NCI-H1930 (cell line): Measurements from ENCODE around the gene PDE6C.

ENCODE experiments used
- DNase-seq, 2 experiments: peaks; one replicate each; lab custom pipeline; 2025; lab: John Stamatoyannopoulos, UW

Gene PDE6C

DNA sequence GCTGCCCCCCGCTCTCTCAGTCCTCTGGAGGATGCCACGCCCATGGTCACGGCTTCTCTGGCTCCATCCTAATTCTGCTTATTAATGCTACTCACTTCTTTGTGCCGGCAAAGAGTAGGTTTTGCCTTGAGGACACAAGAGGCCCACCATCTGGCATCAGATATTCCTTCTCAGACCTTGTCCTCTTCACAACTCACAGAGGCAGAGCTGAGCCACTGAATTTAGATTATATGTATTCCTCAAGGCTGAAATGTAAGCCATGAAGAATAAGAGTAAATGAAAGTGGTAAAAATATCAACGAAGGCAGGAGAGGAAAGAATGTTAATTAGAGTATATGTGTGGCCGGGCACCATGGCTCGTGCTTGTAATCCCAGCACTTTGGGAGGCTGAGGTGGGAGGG, 17.8 kb upstream of the PDE6C start:
- no peak for DNase-seq

DNA sequence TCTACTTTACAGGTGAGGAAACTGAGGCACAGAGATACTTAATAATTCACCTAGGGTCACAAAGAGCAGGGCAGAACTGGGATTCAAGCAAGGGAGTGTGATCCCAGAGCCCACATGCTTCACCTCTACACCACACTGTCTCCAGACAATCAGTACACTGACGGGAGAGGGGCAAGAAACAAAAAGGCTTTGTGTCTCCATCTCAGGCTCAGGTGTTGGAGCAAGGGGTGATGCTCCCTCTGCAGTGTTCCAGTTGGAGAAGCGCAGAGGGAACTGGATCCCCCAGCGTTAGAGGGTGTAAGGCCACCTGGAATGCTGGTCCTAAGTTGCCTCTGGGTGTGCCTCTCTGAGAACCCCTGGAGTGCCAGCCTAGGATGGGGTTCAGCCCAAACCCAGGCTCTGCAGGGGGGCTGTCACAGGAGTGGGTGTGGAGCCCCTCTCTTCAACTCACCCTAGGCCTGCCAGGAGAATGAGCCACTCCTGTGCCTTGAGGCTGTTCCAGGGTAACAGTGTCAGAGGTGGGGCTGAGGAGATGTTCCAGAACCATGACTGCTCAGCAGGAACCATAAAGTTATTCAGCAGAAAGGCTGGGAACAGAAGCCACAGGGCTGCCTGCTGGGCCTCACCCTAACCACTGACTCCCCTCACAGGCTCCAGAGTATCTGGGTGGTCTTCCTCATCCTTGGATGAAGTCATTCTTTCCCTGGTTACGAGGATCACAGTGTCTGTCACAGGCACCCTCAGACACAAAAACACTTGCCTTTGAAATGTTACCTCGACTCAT, 16.8 kb upstream of the PDE6C start:
- no peak for DNase-seq

DNA sequence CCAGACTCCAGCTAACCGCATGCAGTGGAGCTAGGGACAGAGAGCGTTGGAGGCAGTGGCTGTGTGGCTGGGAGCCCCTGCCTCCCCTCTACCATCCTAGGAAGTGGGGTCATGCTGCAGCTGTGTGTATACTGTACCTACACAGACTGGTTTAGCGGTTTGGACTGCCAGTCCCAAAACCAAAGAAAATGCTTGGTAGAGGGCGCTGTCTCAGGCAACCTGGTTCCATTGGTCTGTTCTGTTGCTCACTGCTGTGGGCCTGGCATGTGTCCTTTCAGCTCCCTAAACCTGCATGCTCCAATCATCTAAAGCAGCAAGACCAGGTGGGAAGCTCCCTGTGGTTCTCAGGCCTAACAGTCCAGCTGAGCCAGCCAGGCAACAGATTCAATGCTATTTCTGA, 15.8 kb upstream of the PDE6C start:
- DNase-seq: no peak

DNA sequence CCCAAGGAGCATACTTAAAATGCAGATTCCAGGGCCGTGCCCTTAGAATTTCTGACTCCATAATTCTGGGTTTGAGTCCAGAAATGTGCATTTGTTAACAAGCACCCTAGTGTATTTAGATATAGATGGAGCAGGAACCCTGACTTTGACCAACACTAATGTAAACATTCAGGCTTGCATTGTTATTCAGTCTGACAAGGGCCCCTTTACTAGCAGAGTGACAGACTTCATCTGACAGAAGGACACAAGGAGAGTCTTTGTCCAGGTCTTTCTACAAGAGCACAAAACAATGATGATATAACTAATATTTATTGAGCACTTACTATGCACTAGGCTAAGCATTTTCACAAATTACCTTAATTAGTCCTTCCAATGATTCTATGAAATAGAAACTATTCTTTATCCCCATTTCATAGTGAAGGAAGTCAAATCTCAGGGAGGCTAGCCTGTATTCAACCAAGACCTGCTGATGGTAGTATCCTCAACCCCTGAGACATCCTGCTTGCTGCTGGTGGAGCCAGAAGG, 15.2 kb upstream of the PDE6C start:
- DNase-seq: no peak

DNA sequence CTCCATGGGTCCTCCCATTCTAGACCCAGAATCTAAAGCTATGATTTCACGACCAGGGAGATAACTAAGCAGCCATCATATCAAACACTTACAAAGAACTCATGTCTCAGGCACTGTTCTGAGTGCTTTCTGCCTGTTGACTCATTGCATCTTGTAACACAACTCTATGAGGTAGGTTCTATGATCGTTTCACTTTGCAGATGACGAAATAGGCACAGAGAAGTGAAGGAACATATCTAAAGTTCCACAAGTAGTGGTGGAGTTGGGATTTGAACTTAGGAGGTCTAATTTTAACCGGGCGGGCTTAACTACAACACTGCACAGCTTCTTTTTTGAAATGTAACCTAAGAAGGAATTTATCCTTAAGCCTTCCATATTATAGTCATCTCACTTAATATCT, 14.2 kb upstream of the PDE6C start:
- no peak for DNase-seq

DNA sequence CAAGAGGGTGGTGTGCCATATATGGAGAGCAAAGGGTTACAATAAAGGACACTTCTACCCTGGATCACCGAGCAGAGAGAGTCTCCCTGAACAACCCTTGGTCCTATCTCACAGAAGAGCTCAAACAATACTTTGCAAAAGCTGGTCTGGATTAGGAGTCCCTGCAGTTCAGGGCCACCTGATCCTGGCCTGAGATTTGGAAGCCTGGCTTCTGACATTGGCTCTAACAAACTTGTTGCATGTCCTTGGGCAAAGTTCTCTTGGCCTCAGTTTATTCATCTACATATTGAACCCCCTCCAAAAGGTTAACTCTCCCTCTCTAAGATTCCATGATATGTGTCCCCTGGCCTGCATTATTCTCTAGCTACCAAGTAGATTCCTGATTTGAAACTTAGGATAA, 13.0 kb upstream of the PDE6C start:
- DNase-seq: no peak

DNA sequence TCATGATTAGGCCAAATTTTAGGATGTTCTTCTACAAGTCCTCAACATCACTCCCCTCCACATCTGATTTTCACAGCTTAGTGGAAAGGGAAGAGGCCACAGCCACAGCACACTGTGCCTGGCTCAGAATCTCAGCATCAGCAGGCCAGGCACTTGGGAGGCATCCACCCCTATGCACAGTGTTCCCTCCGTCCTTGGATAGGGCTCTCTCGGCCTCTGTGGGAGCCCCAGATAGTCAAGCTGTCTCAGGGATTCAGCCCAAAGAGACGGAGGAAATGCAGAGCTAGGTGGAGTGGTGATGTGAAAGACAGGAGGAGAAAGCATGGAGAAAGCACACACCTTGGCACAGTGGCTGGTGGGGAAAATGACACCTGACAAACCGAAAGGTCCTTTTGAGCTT, 12.6 kb upstream of the PDE6C start:
- DNase-seq: no peak

DNA sequence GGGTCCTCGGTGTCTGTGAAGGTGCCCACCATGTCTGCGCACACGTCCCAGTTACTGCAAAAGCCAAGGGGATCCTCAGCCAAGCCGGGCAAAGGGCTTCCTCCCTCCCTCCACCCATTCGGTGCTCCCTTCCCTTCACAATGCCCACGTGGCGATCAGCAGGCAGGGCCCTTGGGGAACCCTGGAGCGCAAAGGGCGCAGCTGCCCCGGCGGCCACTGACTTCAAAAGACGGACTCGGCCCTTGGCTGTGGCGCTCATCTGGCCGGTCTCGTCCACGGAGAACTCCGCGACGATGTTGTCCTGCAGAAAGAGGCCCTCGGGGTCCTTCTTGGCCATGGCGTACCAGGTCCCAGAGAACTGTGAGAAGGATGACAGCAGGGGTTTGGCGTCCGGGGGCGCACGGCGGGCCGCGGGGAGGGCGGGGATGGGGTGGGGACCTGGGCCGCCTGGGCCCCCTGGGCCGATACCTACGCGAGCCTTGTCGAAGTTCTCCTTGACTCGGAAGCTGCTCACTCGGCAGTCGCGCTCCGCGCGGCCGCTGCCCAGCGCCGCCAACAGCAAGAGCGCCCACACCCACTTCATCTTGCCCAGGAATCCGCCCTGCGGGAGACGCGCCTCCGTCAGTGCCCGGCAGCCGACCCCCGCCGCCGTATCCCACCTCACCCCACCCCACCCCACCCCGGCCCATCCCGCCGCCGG, 11.7 kb upstream of the PDE6C start:
- DNase-seq: no peak

DNA sequence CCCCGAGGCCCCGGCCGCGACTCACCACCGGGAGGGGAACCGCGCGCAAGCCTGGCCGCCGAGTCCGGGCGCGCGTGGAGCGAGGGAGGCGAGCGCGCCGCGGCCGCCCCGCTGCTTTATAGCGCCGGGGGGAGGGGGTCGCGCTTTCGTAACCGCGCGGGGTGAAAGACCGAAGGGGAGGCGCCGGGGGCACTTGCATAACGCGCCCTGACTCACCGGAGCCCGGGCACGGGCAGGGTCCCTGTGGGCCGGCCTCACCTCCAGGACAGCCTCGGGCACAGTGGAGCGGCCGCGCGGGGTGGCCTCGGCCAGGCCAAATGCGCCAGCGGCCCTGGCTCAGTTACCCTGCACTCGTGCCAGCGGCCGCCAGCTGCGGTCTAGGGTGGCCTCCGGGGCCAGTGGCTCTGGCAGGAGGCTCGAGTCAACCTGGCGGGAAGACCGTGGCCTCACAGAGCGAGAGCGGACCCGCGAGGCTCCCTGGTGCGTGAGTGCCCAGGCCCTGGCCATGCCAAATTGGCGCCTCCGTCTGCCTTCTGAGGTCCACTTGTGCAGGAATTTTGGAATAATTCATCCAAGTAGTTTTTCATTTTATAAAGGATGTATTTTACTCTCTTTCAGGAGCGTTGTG, 11.1 kb upstream of the PDE6C start, which contains the start of gene RBP4:
Gene RBP4 (minus strand): TSS at position 90 of the 628 bp plus-strand sequence. CDS start 207 bp downstream, outside the sequence.
- DNase-seq: no peak

DNA sequence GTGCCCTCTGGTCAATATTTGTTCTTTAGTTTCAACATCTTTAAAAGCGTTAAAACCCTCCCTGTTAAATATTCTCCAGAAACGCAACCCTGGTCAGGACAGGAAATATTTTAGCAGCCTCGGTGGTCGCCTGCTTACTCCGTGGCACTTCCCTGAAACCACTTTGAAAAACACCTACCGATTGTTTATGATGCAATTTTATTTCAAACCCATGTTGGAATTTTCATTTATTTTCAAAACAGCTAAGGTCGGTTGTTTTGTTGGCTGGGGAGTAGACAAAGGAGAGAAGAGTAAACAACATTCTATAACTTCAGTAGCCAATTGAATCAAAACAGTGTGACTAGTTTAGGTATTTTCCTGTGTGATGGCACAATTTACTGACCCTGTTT, 10.6 kb upstream of the PDE6C start:
- DNase-seq: no peak

DNA sequence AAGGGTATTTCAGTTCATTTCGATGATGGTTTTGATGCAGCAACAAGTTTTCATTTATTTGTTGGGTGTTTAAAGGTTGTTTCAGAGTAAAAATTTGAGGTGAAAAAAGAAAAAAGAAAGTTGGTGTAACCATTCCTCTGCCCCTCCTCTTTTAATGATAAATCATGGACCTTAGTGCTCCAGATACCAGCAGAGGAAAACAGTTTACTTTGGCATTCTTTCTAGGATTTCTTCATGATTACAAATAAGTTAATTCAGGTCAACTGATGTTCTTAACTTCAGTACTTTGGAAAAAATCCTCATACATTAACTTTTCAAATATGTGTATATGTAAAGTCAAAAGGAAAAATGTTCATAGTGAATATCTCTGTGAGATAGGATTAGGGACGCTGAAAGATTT, 9.3 kb upstream of the PDE6C start:
- DNase-seq: no peak

DNA sequence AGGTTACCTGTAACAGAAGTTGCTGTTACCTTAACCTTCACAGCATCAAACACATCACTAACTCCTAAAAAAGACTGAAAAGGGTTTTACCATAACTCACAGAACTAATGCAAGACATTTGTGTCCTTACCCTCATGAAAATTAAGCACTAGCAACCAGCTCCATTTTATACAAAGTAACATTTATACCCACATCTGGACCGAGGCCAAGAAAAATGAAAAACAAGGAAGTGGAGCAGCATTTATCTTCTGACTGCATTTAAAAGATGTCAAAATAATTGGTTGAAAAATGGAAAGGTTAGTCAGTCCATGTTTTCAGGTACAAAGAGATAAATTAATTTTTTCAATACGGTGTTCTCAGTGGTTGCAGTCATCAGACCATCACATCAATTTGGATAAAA, 8.2 kb upstream of the PDE6C start:
- DNase-seq: no peak

DNA sequence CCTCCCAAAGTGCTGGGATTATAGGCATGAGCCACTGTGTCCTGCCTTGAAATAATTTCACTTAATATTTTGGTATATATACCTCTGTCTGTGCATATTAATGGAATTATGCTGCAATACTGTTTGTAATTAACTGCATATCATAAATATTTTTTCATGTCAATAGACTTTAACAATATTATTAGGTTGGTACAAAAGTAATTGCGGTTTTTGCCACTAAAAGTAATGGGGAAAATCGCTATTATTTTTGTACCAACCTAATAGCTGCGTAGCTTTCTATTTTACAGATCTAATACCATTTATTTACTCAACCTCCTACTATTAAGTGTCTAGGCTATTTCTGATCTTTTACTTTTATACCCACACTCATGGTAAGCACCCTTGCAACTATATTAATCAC, 3.9 kb upstream of the PDE6C start:
- DNase-seq: no peak

DNA sequence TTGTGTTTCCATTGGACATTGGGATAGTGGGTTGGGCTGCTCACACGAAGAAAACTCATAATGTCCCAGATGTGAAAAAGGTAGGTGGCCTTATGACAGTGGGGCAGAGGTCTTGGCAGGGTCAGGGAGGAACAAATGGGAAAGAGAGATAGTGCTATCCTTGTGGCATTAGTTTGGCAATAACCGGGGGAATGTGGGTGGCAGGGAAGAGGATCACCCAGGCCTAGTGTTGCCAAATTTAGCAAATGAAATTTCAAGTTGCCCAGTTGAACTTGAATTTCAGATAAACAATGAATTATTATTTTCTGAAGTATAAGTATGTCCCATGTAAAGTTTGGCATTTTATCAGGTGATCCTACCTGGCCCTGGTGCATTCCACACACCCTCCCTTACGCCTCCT, 789 bp downstream of the PDE6C start:
- DNase-seq: no peak

DNA sequence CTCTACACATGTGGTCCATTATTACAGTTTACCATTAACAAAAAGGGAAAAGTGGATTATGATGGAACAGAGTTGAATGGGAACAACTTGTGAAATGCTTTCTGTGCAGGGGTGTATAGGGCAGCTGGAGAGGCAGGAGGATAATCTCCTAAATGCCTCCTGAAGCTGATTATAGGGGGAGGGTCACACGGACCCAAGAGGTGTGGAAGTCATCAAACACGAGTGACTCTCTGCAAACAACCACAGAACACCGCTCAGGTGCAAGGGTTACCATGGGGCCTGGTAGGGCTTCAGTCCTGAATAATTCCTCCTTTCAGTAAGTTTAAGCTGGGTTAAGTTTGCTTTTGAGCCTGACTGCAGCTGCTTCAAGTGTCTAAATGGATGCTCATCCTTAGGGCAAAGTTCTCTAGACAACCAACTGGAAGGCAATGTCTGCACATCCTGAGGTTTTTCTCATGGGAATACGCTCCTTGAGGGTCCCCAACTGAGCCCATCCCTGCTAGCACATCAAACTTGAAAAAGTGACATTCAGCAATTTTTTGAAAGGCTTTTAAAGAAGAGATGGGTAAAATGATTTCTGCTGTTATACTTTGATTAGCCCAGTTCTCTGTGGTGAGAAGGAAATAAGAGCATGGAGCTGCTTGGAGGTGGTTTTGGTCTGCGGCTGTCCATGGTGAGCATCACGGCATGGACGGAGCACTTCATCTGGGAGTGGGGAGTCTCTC, 1.9 kb downstream of the PDE6C start:
- DNase-seq: no peak

DNA sequence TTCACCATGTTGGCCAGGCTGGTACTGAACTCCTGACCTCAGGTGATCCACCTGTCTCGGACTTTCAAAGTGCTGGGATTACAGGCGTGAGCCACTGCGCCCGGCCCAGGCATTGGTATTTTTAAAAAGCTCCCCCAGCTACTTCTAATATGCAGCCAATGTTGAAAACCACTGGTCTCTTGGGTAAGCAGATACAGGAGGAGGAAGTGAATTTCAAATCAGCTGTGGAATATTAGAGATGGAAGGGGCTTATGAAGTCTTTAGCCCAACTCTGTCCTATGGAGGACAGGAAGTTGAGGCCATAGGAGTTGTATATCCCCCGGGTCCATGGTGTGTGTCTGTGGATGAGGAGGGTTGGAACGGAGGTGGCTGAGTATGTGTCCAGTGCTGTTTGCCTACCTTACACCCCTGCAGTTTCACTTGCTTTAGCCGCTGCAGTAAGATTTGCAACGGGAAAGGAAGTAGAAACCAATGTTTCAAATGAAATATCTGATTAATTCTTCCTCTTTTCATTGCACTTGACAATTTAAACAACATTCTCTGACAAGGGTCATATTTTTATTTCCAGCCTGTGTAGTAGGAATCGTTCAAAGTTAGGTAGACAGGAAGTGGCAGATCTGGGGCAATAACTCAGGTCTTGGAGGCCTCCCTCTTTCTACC, 3.4 kb downstream of the PDE6C start:
- no peak for DNase-seq

DNA sequence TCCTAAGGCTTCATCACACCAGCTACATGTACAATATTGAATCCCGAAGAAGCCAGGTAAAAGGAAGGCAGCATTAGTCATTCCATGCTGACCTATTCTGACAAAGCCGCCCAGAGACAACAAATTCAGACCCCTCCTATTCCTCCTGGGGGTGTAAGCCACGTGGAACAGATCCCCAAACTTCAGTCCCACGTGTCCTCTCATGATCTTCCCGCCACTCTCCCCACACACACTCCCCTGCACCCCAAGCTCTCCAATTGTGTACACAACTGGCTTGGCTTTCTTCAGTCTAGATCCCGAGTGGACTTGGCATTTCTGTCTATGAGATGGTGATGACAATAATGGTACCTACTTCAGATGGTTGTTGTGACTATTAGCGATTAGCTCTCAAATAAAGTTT, 8.6 kb downstream of the PDE6C start:
- DNase-seq: no peak

DNA sequence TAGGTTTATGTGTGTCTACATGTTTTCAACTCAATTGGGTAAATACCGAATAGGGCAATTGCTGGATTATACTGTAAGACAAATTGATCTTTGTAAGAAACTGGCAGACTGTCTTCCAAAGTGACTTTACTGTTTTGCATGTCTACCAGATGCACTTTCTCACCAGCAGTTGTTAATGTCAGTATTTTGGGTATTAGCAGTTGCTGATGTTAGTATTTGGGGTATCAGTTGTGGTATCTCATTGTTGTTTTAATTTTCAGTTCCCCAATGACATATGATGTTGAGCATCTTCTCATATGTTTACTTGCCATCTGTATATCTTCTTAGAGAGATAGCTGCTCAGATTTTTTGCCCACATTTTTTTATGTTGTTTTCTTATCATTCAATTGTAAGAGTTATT, 10.6 kb downstream of the PDE6C start:
- no peak for DNase-seq

DNA sequence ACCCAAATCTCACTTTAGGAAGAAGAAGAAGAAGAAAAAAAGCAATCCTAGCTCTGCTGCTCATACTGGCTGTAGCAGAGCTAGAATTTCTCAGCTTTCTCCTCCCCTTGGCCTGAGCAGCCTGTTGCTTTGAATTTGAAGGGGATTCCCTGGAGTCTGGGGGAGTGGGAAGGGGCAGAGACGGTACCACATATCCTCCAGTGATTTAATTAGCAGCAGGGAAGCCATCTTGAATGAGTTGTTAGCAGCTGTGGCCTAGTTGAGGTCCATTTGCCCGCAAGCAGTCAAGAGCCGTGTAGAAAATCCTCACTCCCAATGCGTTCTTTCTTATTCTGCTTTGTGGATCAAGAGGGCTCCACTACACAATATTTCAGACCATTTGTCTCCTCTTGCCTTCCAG, 16.5 kb downstream of the PDE6C start:
- no peak for DNase-seq

DNA sequence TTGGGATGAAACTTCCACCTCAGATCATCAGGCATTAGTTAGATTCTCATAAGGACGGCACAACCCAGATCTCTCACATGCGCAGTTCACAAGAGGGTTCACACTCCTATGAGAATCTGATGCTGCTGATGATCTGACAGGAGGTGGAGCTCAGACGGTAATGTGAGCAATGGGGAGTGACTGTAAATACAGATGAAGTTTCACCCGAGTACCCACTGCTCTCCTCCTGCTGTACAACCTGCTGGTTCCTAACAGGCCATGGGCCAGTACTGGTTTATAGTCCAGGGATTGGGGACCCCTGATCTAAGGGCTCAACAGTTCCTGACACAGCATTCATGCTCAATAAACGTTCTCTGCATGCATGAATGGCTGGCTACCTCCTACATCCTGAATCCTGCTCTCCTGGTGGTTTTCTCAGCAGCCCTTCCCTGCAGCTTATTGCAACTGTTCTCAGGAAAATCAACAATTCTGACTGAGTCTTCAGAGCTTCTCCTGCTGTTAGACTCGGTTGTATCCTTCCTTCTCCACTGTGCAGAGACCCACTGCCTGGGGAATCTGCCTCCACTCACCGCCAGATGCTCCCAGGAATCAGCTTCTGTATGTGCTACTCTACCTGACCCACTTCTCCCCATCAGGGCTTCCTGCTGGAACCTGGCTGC, 17.4 kb downstream of the PDE6C start:
- DNase-seq: no peak
